GDM1 (cell line): ENCODE data around the gene KCNN3.

Experiments used
- DNase-seq: peaks from one replicate; lab custom pipeline; 2025; lab: John Stamatoyannopoulos, UW

The KCNN3 gene

GRCh38 chr1:154816369-154816768 lies 53.7 kb downstream of the KCNN3 start:
- DNase-seq: no peak

- no peak for DNase-seq
Observed at GRCh38 chr1:154813846-154814505, 56.1 kb downstream of the KCNN3 start.

GRCh38 chr1:154813300-154813816 lies 56.7 kb downstream of the KCNN3 start:
- no peak for DNase-seq

- no peak for DNase-seq
Observed at GRCh38 chr1:154812877-154813276, 57.2 kb downstream of the KCNN3 start.

DNA sequence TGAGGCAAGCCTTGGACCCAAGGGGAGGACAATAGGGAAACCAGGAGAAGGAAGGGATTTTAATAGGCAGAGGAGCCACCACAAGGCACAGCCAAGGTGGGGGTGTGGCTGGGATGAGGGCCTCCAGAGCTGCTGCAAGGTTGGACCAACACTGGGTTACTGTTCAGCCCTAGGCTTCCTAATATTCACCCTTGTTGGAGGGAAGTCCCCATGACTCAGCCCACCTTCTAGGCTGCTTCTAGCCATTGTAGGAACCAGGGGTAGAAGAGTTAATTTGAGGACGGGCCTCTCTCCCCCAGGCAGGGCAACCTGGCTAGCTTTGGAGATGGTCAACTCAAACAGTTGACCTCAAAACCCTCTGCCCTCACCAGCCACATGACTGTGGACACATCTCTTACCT lies 59.5 kb downstream of the KCNN3 start:
- DNase-seq: no peak

GRCh38 chr1:154809436-154810413 lies 60.4 kb downstream of the KCNN3 start:
- DNase-seq: peak; percentile 25

DNA sequence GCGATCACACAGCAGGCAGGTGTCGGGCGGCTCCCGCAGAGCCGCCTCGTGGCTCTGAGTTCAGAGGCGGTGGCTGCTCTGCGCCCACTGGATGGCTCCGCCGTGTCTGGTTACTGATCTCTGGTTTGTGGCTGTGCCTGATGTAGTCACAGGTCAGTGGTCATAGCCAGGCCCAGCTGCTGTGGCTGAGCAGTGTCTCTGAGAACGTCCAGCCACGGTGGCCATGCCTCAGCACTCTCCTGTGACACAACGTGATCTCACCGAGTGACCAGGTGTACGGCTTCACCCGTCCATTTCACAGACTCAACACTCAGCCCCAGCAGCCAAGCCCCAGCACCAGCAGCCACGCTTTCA lies 61.2 kb downstream of the KCNN3 start:
- no peak for DNase-seq

DNA sequence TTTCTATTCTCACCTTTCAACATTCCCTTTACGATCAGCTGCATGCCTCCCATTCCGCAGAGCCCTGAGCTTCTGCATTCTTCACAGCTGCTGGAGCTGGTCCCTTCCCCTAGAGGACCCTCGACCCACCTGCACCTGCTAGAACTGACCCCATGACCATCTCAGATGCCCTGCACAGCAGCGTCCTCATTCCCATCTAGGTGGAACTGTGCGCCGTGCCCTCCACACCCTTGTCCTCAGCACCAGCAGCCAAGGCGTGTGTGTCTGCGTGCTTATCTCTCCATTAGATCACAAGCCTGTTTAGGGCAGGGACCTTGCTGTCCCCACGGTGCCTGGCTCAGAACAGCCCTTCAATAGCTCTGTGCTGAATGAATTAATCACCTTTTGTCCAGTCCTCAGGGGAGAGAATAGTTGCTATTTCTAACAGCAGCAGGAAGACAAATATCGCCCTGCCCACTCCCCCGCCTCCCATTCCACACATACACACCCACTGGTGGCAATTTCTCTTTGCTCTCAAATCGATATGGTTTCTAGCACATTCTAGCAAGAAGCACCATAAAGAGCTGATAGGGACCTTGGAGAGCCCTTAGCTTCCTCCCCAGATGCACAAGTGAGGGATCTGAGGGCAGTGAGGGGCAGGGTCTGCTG lies 61.7 kb downstream of the KCNN3 start:
- DNase-seq: no peak

DNA sequence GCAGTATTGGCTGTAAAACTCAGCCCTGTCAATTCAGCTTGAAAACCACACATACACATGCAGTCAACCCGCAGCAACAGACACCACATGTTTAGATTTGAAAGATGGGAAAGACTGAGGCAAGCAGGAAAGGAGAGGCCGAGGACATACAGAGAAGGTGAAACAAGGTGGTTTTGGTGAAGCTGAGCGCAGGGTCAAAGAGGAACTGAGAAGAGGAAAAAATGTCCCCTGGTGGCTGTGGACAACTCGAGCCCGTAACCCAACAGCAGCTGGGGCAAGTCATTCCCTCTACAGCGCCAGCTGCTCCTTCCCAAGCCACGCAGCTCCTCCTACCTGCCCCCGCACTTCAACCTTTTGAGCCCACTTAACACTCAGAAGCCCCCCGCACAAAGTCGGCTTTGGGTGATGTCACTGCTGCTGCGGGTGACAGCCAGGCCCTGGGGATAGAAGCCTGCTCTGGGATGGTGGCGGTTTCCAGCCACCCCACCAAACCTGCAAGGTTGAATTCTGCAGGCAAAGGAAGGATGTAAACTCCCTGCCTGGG lies 63.0 kb downstream of the KCNN3 start:
- DNase-seq: no peak

- DNase-seq: no peak
Observed at GRCh38 chr1:154806333-154806732, 63.7 kb downstream of the KCNN3 start.

DNA sequence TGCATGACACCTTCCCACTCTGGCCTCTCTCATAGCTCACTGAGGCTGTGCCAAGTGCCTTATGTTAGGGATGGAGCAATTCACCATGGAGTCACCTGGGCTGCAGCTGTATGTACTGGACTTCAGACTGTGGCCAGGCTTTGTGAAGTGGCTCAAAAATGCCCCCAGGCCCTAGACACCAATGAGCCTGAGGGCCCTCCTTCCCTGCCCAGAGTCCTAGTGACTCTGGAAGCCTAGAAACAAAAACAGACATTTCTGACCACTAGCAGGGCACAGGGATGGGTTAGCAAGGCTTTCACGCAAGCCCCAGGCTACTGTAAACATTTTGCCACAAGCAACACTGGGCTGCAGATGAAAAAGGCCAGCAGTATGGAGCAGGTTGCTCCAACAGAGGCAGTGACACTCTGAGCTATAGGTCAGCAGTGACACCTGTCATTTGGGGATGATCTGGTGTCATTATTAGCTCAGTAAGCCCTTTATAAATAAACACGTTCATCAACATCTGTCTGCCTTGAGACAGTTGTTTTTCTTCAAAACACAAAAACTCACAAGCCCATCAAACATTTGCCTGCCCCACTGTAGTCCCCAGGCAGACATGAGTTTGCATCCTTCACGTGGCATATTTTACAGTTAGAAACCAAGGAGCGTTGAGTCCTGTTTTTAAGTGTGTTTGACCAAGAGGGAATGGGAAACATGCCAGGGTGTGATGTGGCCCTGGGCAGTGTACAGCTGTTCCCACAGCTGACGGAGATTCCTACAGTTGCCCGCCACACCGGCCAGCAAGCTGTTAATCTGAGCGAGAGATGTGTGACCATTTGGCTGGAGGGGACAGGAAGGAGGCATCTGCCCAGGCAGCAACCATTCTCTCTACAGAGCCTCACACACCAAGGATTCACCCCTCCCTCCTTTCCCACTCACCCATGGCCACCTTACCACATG lies 66.8 kb downstream of the KCNN3 start:
- no peak for DNase-seq

DNA sequence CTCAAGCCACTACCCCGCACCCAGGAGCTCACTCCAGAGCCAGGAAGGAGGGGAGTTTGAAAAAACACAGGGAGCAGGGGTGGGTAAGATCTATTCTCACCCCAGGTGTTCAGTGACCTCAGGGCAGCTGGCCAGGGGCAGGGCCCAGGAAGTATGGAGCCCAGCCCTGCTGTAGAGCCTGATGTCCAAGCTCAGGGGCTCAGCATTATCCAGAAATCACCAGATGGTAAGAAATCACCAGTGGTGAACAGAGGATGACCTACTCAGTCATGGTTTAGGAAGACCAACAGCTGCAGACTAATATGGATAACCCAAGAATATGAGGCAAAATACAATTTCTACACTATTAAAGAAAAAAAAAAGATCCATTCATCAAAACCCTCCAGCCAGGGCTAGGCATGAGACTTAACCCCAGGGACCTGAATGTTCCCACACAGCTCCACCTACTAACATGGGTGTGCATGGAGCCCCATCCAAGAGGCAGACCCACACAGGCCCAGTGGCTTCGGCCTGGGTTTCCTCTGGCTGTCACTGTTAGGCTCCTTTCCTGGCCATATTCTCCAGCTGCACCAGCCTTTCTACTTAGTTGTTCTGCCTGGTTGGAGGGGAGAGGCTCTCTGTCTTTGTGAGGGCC lies 67.6 kb downstream of the KCNN3 start:
- no peak for DNase-seq

DNA sequence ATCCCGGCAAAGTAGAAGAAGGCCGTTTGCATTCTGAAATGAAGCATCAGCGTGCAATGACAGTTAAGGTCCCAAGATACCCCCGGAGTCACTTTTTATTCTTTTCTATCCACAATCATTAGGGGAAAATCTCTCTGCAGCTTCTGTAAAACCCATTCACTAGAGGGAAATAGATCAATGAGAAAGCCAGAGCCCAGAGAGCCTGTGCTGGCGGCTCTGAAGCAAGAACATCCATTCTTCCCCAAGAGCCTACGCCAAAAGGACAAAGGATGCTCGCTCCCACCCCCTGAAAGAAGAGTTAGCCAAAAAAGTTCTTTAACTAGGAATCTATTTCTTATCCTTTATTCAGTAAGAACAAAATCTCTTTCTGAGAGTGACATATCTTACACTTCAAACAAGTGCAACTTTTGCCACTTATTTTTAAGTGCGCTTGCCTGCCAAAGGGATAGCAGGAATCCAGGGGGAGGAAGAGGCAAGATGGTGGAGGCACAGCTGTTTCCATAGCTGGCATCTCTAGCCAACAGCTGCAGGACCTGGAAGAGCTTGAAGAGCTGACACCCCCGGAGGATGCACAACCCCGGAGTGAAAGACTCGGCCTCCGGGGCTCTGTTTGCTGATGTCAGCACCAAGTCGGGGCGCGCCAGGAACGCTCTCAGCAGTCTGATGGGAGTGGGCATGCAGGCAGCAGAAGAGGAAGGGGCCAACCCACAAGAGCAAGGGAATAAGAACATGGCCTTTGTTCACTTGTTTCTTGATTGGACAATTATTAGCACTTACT lies 68.7 kb downstream of the KCNN3 start:
- DNase-seq: no peak

DNA sequence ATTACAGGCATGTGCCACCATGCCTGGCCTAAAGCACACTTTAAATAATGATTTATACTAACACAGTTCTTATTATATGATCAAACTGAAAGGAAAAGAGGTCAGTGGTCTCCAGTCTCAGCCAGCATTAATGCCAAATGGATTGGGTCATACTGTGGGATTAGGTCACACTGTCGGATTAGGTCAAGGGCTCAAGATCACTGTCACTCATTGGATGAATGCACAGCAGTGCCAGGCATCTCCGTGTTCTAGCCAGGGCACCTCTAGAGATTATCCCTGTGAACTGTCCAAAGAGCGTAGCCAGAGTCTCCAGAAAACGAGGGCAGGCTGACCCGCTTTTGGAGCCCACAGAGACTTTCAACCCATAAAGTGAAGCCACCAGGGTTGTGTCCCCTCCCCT lies 70.9 kb downstream of the KCNN3 start:
- no peak for DNase-seq

DNA sequence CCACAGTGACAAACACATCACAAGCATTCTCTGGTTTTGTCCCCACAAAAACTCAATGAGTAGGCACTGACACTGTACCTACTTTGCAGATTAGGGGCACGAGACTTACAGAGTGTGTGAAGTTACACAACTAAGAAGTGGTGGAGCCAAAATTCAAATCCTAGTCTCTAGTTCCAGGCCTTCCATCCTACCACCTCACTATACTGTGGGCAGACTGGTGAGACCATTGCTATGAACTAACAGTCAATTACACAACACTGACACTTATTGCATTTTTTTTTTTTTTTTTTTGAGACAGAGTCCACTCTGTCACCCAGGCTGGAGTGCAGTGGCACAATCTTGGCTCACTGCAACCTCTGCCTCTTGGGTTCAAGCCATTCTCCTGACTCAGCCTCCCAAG lies 71.4 kb downstream of the KCNN3 start:
- DNase-seq: no peak

DNA sequence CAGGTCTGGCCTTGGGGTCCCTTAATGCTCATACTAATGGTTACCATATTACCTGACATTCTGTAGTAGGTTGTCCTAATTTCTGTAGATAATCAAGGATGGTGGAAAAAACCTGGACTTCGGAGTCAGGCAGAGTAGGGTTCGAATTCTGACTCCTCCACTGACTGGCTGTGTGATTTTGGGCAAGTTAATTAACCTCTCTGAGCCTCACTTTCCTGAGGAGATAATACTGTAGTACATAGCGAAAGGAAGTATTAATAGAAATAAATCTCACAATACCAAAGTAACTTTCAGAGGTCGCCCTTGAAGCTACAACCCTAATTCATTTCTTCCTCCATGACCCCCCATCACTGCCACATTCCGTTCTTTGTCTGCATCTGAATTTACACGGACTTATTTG lies 72.9 kb downstream of the KCNN3 start:
- no peak for DNase-seq

GRCh38 chr1:154796303-154796892 lies 73.7 kb downstream of the KCNN3 start:
- DNase-seq: no peak

DNA sequence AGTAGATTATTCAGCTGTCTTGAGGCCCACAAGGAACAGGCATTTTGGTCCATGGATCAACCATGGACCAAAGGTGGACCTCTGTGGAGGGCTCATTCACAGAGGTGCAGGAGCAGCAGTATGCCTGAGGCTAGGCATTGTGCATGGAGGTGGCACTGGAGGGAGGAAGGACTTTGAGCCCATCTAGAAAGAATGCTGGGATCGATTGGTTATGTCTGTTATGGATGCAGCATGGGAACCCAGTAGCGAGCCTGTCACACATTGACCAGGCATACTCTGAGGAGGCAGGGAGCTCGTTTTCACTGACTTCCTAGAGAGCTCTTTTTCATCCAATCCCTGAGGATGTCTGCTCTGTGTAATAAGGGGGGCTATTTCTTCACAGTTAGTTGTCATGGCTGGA lies 75.5 kb downstream of the KCNN3 start:
- DNase-seq: no peak

DNA sequence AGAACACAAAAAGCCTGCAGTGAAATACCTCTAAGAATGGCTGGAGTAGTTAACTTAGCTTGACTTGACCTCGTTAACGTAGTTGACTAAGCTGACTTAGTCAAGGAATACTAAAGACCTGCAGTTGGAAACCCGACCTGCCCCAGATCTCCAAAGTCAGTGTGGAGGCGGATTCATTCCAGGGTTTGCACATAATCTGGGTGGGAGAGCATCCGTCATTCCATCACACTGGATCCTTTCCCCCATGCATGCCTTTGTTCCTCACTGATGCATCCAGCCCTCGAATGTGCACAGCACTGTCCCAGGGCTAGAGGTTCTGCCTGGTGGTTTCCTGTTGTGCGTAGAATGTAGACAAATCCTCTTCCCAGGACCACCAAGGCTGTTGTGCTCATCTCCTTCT lies 76.4 kb downstream of the KCNN3 start:
- no peak for DNase-seq

- no peak for DNase-seq
Observed at GRCh38 chr1:154792899-154793298, 77.2 kb downstream of the KCNN3 start.
